ENCODE data around the gene CSHL1.
"Not testable (repeated sequence)": the region's sequence is repeated elsewhere in the genome, so short reads cannot be mapped to it uniquely, and the experiment has no call there.

The CSHL1 gene

GRCh38 chr17:63881935-63882601, 29.0 kb downstream of the CSHL1 start, which contains the start of gene GH2:
TSS of gene GH2 (minus strand) at chr17:63881944. CDS start at chr17:63881801, 143 bp downstream.
- peak; percentile 43 for DNase-seq

GRCh38 chr17:63881337-63881736, 29.7 kb downstream of the CSHL1 start:
- not testable (repeated sequence) for DNase-seq

GRCh38 chr17:63880706-63881105, 30.4 kb downstream of the CSHL1 start:
- DNase-seq = no peak

- DNase-seq = not testable (repeated sequence)
Measured at GRCh38 chr17:63878413-63878812, 32.6 kb downstream of the CSHL1 start.

- DNase-seq = not testable (repeated sequence)
Measured at GRCh38 chr17:63874693-63875092, 36.4 kb downstream of the CSHL1 start.

- DNase-seq = not testable (repeated sequence)
Measured at GRCh38 chr17:63874061-63874626, 36.9 kb downstream of the CSHL1 start.

GRCh38 chr17:63873577-63873976, 37.5 kb downstream of the CSHL1 start, which contains the start of gene CSH2:
TSS of gene CSH2 (minus strand) at chr17:63873677. CDS start at chr17:63873614, 63 bp downstream.
- DNase-seq = not testable (repeated sequence)

GRCh38 chr17:63871646-63872365, 39.3 kb downstream of the CSHL1 start:
- DNase-seq = not testable (repeated sequence)

GRCh38 chr17:63870292-63870665, 40.8 kb downstream of the CSHL1 start:
- not testable (repeated sequence) for DNase-seq

- DNase-seq = not testable (repeated sequence)
Measured at GRCh38 chr17:63869491-63870291, 41.4 kb downstream of the CSHL1 start.

- not testable (repeated sequence) for DNase-seq
Measured at GRCh38 chr17:63866625-63867024, 44.4 kb downstream of the CSHL1 start.
